ENCODE results near the gene BPIFB4.

BPIFB4 gene

GRCh38 chr20:33061658-33062028, 17.8 kb upstream of the BPIFB4 start:
- in situ Hi-C loops (cut with MboI; ENCODE audit: low sequenced_read_pairs), result no loop called here

DNA sequence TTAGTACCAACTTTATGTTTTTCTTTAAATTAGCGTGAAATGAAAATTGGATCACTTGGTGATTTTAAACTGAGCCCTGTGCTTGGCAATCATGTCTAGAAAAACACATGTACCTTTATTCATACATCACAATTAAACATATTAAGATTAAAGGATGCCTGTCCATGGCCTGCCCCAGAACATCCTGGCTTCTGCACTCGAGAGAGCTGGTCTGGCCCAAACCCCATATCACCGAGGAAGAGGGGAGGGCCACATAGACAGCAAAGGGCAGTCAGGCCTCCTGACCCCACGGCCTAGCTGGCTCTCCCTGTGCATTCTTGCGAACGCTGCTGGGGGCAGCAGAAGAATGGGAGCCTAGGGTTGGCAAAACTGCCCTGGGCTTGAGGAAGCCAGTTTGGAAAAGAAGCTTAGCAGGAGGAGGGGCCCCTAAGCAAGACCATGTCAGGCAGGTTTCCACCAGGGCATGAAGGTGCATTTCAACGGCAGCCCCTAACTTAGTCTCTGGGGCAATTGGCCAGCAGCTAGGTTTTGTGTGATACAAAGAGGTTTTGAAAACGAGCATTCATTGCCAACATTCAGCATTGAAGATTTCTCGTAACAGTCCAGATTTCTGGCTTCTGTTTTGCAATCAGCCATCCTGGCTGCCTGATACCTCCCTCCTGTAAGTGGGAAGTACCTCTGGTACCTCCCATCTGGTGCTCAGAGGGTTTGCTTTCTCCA, 17.2 kb upstream of the BPIFB4 start:
- in situ Hi-C loops (cut with MboI; ENCODE audit: low sequenced_read_pairs), result no loop called here

DNA sequence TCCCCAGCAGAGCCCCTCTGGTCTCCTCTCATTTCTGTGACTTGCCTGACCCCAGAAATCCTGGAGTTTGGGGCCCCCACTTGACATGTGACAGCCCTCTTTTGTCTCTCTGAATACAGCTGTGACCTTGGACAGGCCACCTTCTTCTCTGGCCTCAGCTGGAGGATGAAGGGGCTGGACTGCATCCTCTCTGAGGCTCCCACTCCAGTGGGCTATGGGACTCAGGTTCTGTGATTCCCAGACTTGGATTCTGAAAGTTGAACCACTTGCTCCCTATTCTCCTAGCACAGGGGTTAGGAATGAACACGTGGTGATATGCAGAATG, 16.7 kb upstream of the BPIFB4 start:
- in situ Hi-C loops (cut with MboI; ENCODE audit: low sequenced_read_pairs), result no loop called here

DNA sequence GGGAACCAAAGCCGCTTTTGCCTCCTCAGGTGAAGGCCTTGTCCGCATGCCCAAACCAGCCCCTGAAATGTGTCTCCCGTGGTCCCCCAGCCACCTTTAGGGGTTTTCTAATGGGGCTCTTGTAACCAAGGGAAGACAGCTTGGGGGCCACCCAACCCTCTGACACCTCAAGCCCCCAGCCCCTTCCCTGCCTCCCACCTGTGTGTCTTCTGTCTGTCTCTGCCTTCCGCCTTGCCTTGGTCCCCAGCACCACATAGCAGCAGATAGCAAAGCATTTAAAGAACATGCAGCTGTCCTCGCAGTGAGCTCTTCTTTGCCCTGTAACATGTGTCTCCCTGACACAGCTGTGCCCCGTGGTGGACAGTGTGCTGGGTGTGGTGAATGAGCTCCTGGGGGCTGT, 16.2 kb upstream of the BPIFB4 start:
- in situ Hi-C loops (cut with MboI; ENCODE audit: low sequenced_read_pairs), result no loop called here

GRCh38 chr20:33064572-33065287, 14.7 kb upstream of the BPIFB4 start:
- in situ Hi-C loops (cut with MboI; ENCODE audit: low sequenced_read_pairs), result no loop called here

GRCh38 chr20:33065785-33066184, 13.7 kb upstream of the BPIFB4 start:
- in situ Hi-C loops (cut with MboI; ENCODE audit: low sequenced_read_pairs), result no loop called here

GRCh38 chr20:33067806-33068205, 11.6 kb upstream of the BPIFB4 start:
- in situ Hi-C loops (cut with MboI; ENCODE audit: low sequenced_read_pairs), result no loop called here

GRCh38 chr20:33068251-33068939, 11.0 kb upstream of the BPIFB4 start:
- in situ Hi-C loops (cut with MboI; ENCODE audit: low sequenced_read_pairs), result no loop called here

DNA sequence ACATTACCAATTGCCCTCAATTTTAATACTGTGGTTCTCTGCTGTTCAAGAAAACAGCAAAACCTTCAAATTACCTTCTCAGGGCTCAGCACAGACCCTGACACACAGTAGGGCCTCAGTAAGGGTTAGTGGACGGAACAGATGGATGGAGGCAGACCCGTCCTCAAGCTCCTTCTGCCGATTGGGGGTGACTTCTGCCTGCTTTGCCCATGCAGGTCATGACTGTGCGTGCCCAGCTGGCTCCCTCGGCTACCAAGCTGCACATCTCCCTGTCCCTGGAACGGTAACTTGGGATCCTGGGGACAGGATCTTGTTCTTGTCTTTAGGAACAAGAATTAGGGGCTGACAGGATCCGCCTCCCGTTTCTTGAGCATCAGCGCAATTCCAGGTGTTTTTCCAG, 9.8 kb upstream of the BPIFB4 start:
- in situ Hi-C loops (cut with MboI; ENCODE audit: low sequenced_read_pairs), result no loop called here

GRCh38 chr20:33070111-33071053, 9.1 kb upstream of the BPIFB4 start:
- in situ Hi-C loops (cut with MboI; ENCODE audit: low sequenced_read_pairs), result no loop called here

DNA sequence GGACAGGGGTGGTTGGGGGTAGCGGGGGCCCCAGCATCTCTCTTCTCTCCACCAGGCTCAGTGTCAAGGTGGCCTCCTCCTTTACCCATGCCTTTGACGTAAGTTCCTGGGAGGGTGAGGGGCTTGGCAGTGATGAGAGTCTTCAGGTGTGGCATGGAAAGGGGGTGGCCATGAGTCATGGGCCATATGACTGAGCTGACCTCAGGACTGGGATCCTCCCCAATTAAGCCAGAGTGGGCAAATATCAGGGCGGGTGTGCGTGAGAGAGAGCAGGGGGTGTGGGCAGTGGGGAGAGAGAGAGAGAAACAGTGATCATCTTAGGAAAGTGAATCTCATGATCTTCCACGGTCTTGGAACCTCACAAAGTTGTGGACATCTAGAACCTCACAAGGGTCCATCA, 8.2 kb upstream of the BPIFB4 start:
- in situ Hi-C loops (cut with MboI; ENCODE audit: low sequenced_read_pairs), result no loop called here

DNA sequence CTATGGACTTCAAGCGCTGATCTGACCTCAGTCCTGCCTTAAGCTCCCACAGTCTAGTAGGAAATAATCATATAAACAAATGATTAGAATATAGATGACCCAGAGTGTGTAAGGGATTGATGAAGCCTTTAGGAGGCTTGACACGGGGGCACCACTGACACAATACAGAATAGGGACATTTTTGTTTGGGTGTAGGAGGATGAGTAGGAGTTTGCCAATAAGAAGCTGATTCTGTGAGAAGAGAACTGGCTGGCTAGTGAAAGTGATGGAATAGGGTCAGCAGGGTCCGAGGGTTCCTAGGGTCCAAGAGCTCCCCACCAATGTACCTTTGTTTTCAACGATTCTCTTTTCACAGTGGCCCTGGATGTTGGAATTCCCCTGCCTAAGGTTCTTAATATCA, 7.1 kb upstream of the BPIFB4 start:
- in situ Hi-C loops (cut with MboI; ENCODE audit: low sequenced_read_pairs), result no loop called here

- in situ Hi-C loops (cut with MboI; ENCODE audit: low sequenced_read_pairs), result no loop called here
Measured at GRCh38 chr20:33072813-33073212, 6.6 kb upstream of the BPIFB4 start.

GRCh38 chr20:33074675-33075074, 4.8 kb upstream of the BPIFB4 start:
- in situ Hi-C loops (cut with MboI; ENCODE audit: low sequenced_read_pairs), result no loop called here

DNA sequence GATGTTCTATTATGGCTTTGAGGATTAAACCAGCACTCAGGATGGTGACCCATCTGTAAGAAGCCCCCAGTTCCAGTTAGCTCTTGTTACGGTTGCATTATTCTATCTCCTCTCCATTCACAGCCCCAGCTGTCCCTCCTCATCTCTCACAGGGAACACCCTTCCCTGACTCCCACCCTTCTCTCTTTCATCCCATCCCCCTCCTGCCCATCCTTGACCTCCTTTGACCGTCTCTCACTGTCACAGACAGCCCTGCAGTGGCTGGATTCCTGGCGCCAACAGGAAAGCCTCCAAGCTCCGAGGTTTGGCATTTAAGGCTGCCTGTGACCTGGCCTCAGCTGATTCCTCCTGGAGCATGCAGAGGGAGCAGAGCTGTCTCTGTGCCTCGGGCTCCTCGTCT, 4.2 kb upstream of the BPIFB4 start:
- in situ Hi-C loops (cut with MboI; ENCODE audit: low sequenced_read_pairs), result no loop called here

DNA sequence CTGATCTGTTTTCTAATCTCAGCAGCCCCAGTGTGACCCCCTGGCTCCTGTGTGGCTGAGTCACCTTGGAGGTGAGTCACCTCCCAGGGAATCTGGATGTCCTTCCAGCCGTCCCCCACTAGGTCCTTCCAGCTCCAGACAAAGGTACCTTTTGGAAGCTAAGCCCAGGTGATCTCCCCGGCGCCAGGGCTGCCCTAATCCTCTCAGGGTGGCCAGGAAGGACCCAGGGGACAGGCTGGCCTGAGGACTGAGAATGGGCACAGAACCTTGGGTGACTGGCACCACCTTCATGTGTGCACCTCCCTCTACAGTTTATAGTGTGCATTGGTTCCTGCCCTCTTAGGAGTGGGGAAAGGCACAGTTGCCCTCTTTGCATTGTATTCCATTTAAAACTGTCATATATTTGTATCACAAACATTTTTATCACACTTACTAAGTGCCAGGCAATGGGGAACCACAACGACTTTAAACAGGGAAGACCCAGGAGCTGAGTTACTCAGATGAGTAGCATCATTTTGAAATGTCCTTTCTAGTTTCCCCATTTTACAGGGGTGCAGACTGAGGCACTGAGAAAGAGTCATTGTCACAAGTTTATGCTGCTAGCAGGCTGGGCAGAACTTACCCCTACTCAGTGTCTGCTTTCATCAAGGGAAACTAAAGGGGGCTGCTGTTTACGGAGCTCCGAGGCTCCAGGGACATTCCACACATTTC, 2.6 kb upstream of the BPIFB4 start:
- in situ Hi-C loops (cut with MboI; ENCODE audit: low sequenced_read_pairs), result no loop called here

- in situ Hi-C loops (cut with MboI; ENCODE audit: low sequenced_read_pairs), result no loop called here
Measured at GRCh38 chr20:33081411-33082154, 2.1 kb downstream of the BPIFB4 start.

DNA sequence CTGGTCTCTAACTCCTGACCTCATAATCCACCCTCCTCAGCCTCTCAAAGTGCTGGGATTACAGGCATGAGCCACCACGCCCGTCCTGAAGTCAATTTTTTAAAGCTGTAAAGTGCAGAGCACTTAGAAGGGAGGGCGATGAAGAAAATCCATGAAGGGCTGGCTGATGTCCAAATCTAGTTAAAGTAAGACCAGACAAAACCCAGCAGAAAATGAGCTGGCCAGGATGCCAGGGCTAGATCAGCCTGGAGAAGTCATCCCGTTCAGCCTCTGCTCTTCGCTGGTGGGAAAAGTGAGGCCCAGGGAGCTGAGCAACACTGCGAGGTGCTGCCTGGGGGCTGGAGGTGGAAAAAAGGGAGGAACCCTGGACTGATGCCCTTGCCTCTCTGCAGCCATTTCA, 3.1 kb downstream of the BPIFB4 start:
- in situ Hi-C loops (cut with MboI; ENCODE audit: low sequenced_read_pairs), result no loop called here

- in situ Hi-C loops (cut with MboI; ENCODE audit: low sequenced_read_pairs), result no loop called here
Measured at GRCh38 chr20:33083544-33084340, 4.3 kb downstream of the BPIFB4 start.

All from HL-60/S4 treated with retinoic acid at 250 ng/mL for 4 days and 3 days (cell line).